WTC11 (cell line): Measurements from ENCODE around the gene VEPH1. TPM values are rescaled to one million over a fixed set of nuclear protein-coding genes. Genes with fewer than 3 reads are reported as not detected.

Experiments used
- ATAC-seq: fragments of 200-7000 bp; cut with Tn5 transposase; 2 replicates; pipeline ENCODE4 v1.10.0; 2021; ENCODE audit warnings: mild to moderate bottlenecking, moderate library complexity
- CTCF ChIA-PET: fragments of 300-600 bp; sonication (Branson Sonifier 250); formaldehyde crosslinking; loops from one replicate; lab custom pipeline; 2021; ENCODE audit warnings: antibody characterized with exemption; lab: Charles Lee
- POLR2A ChIA-PET: fragments of 350-600 bp; sonication (Branson Sonifier 250); formaldehyde crosslinking; loops from one replicate; lab custom pipeline; 2021; ENCODE audit warnings: antibody characterized with exemption; lab: Charles Lee
- DNase-seq: peaks from one replicate; pipeline ENCODE4 v3.0.0; 2021; ENCODE audit warnings: low spot score
- H3K27ac Mint-ChIP-seq: 2 replicates; pipeline ENCODE4 v1.8.0; 2021; ENCODE audit warnings: mixed read lengths
- H3K27me3 Mint-ChIP-seq: 2 replicates; pipeline ENCODE4 v1.8.0; 2021; ENCODE audit warnings: low read depth, mild to moderate bottlenecking, moderate library complexity, mixed read lengths
- H3K36me3 Mint-ChIP-seq: 2 replicates; pipeline ENCODE4 v1.8.0; 2021; ENCODE audit warnings: mixed read lengths
- H3K4me1 Mint-ChIP-seq: 2 replicates; pipeline ENCODE4 v1.8.0; 2022; ENCODE audit warnings: mixed read lengths
- H3K4me3 Mint-ChIP-seq: 2 replicates; pipeline ENCODE4 v1.8.0; 2021; ENCODE audit warnings: mild to moderate bottlenecking, moderate library complexity, mixed read lengths
- H3K9me3 Mint-ChIP-seq: 2 replicates; pipeline ENCODE4 v1.8.0; 2021; ENCODE audit warnings: mixed read lengths
- E2F4 ChIP-seq: sonication (generic); formaldehyde crosslinking; IDR thresholded peaks from 2 replicates; pipeline ENCODE4 v1.8.1; 2022; ENCODE audit warnings: low read depth, mild to moderate bottlenecking, moderate library complexity, missing genetic modification reagents, borderline replicate concordance
- ESRRA ChIP-seq: sonication (generic); formaldehyde crosslinking; IDR thresholded peaks from 2 replicates; pipeline ENCODE4 v1.8.1; 2022; ENCODE audit warnings: mild to moderate bottlenecking, missing genetic modification reagents, borderline replicate concordance
- FOXK1 ChIP-seq: sonication (generic); formaldehyde crosslinking; IDR thresholded peaks from 2 replicates; pipeline ENCODE4 v1.8.0; 2022; ENCODE audit warnings: mild to moderate bottlenecking, moderate library complexity, missing genetic modification reagents
- HMGXB4 ChIP-seq: sonication (generic); formaldehyde crosslinking; IDR thresholded peaks from 2 replicates; pipeline ENCODE4 v1.8.1; 2023; ENCODE audit warnings: mild to moderate bottlenecking, moderate library complexity, missing genetic modification reagents
- JUN ChIP-seq: sonication (generic); formaldehyde crosslinking; IDR thresholded peaks from 2 replicates; pipeline ENCODE4 v1.8.0; 2023; ENCODE audit warnings: mild to moderate bottlenecking, missing genetic modification reagents
- NFYB ChIP-seq: sonication (generic); formaldehyde crosslinking; conservative IDR thresholded peaks from 2 replicates; pipeline ENCODE4 v1.8.0; 2022; ENCODE audit warnings: low read depth, missing genetic modification reagents
- NR3C1 ChIP-seq: sonication (generic); formaldehyde crosslinking; conservative IDR thresholded peaks from 2 replicates; pipeline ENCODE4 v1.8.1; 2023; ENCODE audit warnings: low read depth, mild to moderate bottlenecking, missing genetic modification reagents
- OVOL2 ChIP-seq: fragments of 250-450 bp; sonication (Bioruptor Pico); IDR thresholded peaks from 2 replicates; pipeline ENCODE4 v1.9.0; 2021; ENCODE audit warnings: mild to moderate bottlenecking, borderline replicate concordance
- SMAD4 ChIP-seq: sonication (generic); formaldehyde crosslinking; IDR thresholded peaks from 2 replicates; pipeline ENCODE4 v1.8.0; 2022; ENCODE audit warnings: mild to moderate bottlenecking, missing genetic modification reagents
- ZNF138 ChIP-seq: sonication (generic); formaldehyde crosslinking; conservative IDR thresholded peaks from 2 replicates; pipeline ENCODE4 v1.8.1; 2022; ENCODE audit warnings: mild to moderate bottlenecking, moderate library complexity, missing genetic modification reagents
- ZNF219 ChIP-seq: sonication (generic); formaldehyde crosslinking; IDR thresholded peaks from 2 replicates; pipeline ENCODE4 v1.8.0; 2023; ENCODE audit warnings: missing genetic modification reagents, mild to moderate bottlenecking, borderline replicate concordance
- total RNA-seq: library from RNA; stranded (reverse); gene quantifications from 3 replicates; pipeline ENCODE4 v1.2.3, GENCODE V29; 2021
- TF ChIP-seq, protein P1 (sequence below): sonication (generic); formaldehyde crosslinking; IDR thresholded peaks from 2 replicates; pipeline ENCODE4 v1.8.0; 2022; ENCODE audit warnings: mild to moderate bottlenecking, missing genetic modification reagents
- TF ChIP-seq, protein P2 (sequence below): fragments of 250-450 bp; sonication (Bioruptor Pico); IDR thresholded peaks from 2 replicates; pipeline ENCODE4 v1.9.0; 2021; ENCODE audit warnings: mild to moderate bottlenecking
- TF ChIP-seq, protein P3 (sequence below): fragments of 250-450 bp; sonication (Bioruptor Pico); IDR thresholded peaks from 2 replicates; pipeline ENCODE4 v2.1.2; 2022; ENCODE audit warnings: mild to moderate bottlenecking, moderate library complexity
- TF ChIP-seq, protein P4 (sequence below): sonication (generic); formaldehyde crosslinking; IDR thresholded peaks from 2 replicates; pipeline ENCODE4 v1.8.0; 2023; ENCODE audit warnings: missing genetic modification reagents

Gene VEPH1
- total RNA-seq, 1 experiment from 2014 or later: 10.8 TPM

GRCh38 chr3:157301755-157302154 lies 201.5 kb downstream of the VEPH1 start (continued):
- TF ChIP-seq, protein P1, sequence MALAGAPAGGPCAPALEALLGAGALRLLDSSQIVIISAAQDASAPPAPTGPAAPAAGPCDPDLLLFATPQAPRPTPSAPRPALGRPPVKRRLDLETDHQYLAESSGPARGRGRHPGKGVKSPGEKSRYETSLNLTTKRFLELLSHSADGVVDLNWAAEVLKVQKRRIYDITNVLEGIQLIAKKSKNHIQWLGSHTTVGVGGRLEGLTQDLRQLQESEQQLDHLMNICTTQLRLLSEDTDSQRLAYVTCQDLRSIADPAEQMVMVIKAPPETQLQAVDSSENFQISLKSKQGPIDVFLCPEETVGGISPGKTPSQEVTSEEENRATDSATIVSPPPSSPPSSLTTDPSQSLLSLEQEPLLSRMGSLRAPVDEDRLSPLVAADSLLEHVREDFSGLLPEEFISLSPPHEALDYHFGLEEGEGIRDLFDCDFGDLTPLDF (CRISPR knock-in tag): no peak
- no peak for TF ChIP-seq ZNF219 (CRISPR knock-in tag)
- TF ChIP-seq JUN (CRISPR knock-in tag): no peak
- TF ChIP-seq ZNF138: no peak
- TF ChIP-seq NFYB (CRISPR knock-in tag): no peak

DNA sequence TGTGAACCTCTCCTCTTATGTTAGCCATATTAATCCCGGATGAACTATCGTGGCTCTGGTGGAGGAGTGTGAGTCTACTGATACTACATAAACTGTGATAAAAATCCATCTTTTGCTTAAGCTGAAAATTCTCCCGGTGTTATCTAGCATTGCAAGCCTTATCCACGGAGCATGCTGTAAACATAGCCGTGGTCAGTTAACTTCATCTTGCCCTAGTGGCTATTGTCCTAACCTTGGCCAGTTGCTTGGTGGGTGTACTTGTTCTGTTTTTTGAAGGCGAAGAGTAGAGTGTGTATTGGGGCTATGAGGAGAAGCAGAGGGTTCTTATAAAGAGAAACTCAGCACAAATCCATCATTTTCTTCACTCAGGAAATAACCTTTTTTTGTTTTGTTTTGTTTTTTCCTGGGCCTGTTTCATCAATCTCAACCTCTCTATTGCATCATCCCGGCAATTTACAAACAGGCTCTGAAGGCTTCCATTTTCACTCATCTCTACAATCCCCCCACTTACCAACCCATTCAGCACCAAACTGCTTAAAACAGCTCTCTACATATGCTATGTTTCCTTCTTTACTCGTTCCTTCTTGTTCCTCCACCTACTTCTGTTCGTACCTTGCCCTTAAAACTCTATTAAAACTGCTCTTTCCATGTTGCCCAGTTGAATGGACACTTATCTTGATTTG lies 202.1 kb downstream of the VEPH1 start:
- no peak for ATAC-seq
- no peaks in the 10 kb centered on the region for H3K9me3 Mint-ChIP-seq
- ChIA-PET CTCF (no interaction called here), POLR2A (no interaction called here)
- H3K27ac Mint-ChIP-seq: no peak overlapping the region
- H3K36me3 Mint-ChIP-seq: no peaks in the 10 kb centered on the region
- peaks cover 8% of the 10 kb centered on the region for H3K4me1 Mint-ChIP-seq
- H3K27me3 Mint-ChIP-seq: no peaks in the 10 kb centered on the region
- no peak for DNase-seq
- H3K4me3 Mint-ChIP-seq: no peak overlapping the region
- no peak for TF ChIP-seq OVOL2 (CRISPR knock-in tag)
- TF ChIP-seq, protein P2, sequence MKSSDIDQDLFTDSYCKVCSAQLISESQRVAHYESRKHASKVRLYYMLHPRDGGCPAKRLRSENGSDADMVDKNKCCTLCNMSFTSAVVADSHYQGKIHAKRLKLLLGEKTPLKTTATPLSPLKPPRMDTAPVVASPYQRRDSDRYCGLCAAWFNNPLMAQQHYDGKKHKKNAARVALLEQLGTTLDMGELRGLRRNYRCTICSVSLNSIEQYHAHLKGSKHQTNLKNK (CRISPR knock-in tag): no peak
- TF ChIP-seq, protein P3, sequence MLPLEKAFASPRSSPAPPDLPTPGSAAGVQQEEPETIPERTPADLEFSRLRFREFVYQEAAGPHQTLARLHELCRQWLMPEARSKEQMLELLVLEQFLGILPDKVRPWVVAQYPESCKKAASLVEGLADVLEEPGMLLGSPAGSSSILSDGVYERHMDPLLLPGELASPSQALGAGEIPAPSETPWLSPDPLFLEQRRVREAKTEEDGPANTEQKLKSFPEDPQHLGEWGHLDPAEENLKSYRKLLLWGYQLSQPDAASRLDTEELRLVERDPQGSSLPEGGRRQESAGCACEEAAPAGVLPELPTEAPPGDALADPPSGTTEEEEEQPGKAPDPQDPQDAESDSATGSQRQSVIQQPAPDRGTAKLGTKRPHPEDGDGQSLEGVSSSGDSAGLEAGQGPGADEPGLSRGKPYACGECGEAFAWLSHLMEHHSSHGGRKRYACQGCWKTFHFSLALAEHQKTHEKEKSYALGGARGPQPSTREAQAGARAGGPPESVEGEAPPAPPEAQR (CRISPR knock-in tag): no peak

DNA sequence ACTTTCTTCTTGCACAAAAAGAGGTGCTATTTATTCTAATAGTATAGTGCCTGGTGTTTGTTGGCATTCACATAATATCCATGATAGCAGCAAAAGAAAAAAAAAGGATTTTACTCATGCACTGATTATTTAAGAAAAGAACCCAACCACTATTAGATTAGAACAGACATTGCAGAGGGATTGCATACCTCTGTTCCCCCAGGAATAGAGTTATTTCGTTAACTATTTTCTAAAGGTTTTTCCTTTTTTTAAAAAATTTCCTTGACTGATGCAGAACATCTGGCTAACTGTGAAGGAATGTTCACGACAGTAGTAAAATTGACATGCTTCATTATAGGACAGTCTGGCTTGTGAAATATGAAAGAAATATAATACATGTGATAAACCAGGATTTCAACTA lies 203.1 kb downstream of the VEPH1 start:
- Mint-ChIP-seq H3K9me3 (no peaks in the 10 kb centered on the region), H3K36me3 (no peaks in the 10 kb centered on the region), H3K4me3 (no peak overlapping the region), H3K27me3 (no peaks in the 10 kb centered on the region), H3K27ac (no peak overlapping the region), H3K4me1 (peaks cover 9% of the 10 kb centered on the region)
- TF ChIP-seq ESRRA (CRISPR knock-in tag): no peak
- TF ChIP-seq, protein P4, sequence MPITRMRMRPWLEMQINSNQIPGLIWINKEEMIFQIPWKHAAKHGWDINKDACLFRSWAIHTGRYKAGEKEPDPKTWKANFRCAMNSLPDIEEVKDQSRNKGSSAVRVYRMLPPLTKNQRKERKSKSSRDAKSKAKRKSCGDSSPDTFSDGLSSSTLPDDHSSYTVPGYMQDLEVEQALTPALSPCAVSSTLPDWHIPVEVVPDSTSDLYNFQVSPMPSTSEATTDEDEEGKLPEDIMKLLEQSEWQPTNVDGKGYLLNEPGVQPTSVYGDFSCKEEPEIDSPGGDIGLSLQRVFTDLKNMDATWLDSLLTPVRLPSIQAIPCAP: no peak
- TF ChIP-seq FOXK1 (CRISPR knock-in tag): no peak
- no peak for TF ChIP-seq SMAD4 (CRISPR knock-in tag)
- TF ChIP-seq JUN (CRISPR knock-in tag): no peak
- no peak for TF ChIP-seq HMGXB4 (CRISPR knock-in tag)
- TF ChIP-seq E2F4 (CRISPR knock-in tag): no peak
- TF ChIP-seq NR3C1 (CRISPR knock-in tag): no peak
- CTCF ChIA-PET: no interaction called here
- no peak for DNase-seq
- POLR2A ChIA-PET: no interaction called here
- no peak for ATAC-seq
